ENCODE measurements around the gene KIAA1614.
"Not testable (repeated sequence)": the region's sequence is repeated elsewhere in the genome, so short reads cannot be mapped to it uniquely, and the experiment has no call there.

KIAA1614 gene

GRCh38 chr1:180966744-180967536 lies 54.2 kb downstream of the KIAA1614 start:
- DNase-seq = no peak

DNA sequence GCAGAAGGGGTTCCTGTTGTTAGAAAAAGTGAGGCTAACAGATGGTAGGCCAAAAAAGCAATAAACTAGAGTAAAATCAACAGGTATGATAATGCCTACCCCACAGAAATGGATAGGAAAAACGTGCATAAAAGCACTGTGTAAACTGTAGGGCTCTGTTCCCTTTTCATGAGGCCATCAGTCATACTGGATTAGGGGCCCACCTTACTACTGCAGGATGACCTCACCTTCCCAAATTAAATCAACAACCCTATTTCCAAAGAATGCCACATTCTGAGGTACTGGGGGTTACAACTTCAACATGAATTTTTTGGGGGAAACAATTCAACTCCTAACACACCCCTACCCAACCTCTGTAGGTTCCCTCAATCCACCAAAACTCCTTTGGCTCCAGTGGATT lies 54.9 kb downstream of the KIAA1614 start:
- no peak for DNase-seq

DNA sequence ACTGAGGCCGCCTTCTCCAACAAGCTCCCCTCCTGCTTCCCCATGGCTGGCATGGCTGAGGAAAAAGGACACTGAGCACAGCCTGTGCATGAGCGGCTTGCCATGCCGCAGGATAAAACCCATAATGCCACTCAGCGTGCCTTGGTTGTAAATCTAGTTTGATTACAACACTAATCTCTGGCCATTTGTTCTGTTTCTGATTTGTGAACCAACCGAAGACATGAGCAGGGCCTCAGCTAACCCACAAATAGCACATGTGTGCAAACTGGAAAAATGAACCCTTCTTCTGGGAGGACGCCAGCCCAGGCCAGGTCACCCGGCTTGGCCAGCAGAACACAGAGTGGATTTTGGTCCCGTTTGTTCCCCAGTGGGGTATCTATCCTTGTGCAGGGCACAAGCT lies 56.1 kb downstream of the KIAA1614 start:
- not testable (repeated sequence) for DNase-seq

DNA sequence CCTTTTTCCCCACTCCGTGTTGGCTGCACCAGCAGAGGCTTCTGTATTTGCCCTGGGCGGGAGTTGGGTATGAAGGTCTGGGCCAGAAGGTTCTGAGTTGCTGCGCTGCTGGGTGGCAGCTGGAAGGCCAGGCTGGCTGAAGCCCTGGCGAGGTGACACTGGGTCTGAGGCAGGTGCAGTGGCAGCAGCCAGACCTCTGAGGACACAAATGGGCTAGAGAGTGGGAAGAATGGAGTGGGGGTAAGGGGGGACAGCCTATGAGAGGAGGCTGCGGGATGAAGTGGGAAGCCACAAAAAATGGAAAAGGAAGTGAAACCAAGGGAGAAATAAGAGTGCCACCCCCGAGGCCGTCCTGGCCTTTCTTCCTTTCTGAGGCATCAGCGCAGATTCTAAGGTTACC lies 56.7 kb downstream of the KIAA1614 start:
- no peak for DNase-seq

- no peak for DNase-seq
These were observed 57.8 kb downstream of the KIAA1614 start for GRCh38 chr1:180970333-180971079.

DNA sequence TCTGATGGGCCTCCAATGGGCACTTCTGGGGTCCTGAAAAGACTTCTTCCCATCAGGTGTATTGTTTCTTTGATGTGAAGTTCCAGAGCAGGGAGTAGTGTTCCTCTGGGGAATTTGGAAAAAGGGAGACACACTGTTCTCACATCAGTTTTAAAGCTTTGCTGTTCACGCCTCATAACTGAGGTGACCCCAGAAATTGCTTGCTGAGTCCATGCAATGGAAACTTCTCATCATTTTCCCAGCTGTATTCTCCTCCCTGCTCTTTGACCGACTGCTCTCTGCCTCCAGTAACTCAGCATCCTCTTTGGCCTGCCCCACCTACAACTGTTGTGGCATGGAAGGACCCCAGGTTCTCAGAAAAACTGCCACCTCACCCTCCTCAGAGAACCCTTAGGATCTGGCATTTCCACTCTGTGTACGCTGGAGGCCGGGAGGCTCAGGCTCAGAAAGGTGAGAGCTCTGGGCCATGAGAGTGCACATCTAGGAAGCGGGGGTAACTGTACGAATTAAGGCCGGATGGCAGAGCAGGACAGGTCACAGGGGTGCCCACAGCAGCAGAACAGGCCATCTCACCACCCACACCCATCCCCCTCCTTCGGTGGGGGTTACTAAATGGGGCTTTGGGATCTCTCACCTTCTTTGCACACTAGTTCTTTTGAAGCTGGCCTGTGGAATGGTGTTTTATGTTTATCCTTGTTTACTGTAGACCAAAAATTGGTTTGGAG lies 58.7 kb downstream of the KIAA1614 start:
- no peak for DNase-seq

DNA sequence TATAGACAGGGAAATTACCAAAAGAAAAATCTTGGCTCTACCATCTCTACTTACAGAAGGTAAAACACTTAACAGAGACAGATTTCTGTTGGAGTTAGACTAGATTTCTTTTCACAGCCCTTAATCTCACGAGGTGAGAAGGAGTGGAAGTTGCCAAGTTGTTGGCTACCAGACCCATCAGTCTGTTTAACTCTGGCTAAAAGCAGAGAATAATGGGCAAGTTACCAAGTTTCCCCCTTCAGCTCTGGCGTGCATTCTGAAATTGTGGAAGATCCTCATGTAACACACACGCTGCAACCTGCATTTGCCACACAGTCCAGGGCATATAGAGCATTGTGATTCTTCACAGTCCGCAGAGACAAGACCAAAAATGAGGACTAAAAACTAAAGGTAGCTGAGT lies 60.7 kb downstream of the KIAA1614 start:
- no peak for DNase-seq

DNA sequence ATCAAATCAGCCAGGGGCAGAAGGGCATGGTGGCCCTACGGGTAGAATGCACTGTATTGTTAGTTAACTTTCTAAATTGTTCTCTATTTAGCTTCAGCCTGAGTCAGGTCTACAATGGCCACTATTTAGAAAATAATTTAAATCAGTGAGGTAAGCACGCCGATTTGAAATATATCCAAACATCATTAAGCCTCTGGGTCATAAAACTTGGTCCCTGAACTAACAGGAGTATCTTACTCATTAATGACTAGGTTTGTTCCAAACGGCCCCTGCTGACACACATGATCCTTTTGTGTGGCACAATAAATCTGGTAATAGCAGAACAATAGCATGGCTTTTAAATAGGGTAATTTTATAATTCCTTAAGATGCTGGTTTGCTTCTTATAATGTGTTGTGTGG lies 61.5 kb downstream of the KIAA1614 start:
- DNase-seq = no peak

DNA sequence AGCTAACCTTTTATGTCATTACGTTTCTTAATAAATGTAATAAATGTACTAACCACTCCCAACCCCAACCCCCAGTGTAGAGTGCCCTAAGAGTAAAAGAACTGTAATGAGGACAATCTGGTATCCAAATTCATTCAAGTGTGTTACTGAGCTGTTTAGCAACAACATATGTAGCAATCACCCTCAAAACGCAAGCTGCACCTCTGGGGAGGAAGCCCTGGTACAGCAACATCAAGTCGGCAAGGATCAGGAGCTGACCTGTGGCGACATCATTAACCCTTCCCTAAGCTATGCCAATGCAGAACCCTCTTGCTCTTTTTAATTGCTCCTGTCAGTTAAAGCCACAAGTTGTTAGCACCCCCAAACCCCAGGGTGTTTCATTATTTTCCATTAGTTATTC lies 62.9 kb downstream of the KIAA1614 start:
- no peak for DNase-seq

GRCh38 chr1:180976191-180976590 lies 63.5 kb downstream of the KIAA1614 start:
- DNase-seq = no peak

DNA sequence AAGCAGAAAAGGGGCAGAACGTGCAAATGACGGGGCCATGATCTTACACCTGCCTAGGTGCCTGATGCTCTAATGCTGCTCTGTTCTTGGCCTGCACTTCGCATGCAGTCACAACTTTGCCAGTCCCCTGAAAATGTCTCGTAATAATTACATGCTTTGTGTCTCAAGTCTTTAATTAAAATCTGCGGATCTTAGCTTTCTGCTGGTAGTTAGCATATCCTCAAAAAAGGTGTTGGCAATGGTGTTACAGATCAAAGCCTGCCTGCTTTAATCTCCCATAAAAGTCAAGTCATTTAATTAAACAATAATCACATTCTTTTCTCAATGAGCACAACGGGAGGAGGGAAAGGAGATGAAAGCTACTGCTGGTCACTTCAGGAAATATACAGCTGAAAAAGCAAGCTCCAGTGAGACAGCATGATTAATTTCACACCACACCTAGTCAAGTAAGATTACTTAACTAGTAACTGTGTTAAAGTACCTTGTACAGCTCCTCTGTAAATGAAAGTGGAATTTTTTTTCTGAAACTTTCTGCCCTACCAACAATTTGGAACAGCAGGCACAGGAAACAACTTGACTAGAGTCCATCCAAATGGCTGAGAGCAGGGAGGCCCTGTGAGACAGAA lies 64.1 kb downstream of the KIAA1614 start:
- no peak for DNase-seq

- no peak for DNase-seq
These were observed 69.1 kb downstream of the KIAA1614 start for GRCh38 chr1:180981596-180982387.

DNA sequence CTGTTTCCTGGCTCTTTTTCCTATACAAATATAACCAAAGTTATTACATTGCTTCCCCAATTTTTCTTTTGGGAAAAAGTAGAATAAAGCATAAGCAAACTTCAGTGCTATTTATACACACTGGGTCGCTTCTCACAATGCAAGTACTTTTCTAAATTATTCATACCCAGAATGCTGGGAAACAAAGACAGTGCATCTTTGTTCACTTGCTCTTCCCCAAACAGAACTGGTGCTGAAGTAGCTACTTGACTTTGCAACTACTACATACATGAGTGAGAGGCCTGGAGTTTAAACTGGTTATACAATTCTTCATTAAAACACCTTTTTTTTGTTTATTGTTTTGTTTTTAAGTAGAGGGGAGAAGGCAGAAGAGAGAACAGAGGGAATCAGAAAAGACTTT lies 69.7 kb downstream of the KIAA1614 start:
- no peak for DNase-seq

GRCh38 chr1:180988253-180988752 lies 75.6 kb downstream of the KIAA1614 start:
- DNase-seq = no peak

GRCh38 chr1:180994262-180994661 lies 81.6 kb downstream of the KIAA1614 start:
- no peak for DNase-seq

DNA sequence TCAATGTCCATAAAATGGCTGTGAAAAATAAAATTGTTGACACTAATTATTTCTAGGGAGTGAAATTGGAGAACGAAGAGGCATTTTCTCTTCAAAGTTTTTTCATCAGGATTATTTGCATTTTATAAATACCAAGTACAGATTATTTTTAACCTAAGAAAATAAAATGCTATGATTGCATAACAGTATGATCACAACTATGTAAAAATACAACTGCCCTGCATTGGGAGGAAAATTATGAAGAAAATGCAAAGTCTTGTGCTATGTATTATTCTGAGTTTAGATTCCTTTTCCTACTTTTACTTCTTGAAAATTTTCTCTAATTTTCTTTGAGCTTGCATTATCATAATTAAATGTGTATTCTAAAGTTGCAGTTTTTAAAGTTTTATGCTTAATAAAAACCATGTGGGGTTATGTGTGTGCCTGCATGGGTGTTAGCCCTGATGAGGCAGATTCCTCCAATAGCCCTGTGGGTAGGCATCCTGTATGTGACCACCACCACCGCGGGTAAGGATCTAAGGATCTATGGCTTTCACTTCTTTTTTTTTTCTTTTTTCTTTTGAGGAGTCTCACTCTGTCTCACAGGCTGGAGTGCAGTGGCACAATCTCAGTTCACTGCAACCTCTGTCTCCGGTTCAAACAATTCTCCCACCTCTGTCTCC lies 85.3 kb downstream of the KIAA1614 start:
- DNase-seq = no peak
